ENCODE results near the gene CDK2AP2.
"Not testable (repeated sequence)": the region's sequence is repeated elsewhere in the genome, so short reads cannot be mapped to it uniquely, and the experiment has no call there.

The CDK2AP2 gene

DNA sequence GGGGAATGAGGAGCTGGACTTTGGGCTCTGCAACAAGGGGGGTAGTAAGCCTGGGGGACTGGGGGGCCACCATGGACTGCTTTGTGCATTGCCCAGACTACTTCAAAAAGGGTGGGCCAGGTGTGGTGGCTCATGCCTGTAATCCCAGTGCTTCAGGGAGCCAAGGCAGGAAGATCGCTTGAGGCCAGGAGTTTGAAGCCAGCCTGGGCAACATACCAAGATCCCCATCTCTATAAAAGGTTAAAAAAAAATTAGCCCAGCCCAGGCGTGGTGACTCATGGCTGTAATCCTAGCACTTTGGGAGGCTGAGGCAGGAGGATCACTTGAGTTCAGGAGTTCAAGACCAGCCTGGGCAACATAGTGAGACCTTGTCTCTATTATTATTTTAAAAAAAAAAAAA lies 42.4 kb downstream of the CDK2AP2 start:
- not testable (repeated sequence) for DNase-seq

GRCh38 chr11:67465189-67465510 lies 42.8 kb downstream of the CDK2AP2 start:
- no peak for DNase-seq

DNA sequence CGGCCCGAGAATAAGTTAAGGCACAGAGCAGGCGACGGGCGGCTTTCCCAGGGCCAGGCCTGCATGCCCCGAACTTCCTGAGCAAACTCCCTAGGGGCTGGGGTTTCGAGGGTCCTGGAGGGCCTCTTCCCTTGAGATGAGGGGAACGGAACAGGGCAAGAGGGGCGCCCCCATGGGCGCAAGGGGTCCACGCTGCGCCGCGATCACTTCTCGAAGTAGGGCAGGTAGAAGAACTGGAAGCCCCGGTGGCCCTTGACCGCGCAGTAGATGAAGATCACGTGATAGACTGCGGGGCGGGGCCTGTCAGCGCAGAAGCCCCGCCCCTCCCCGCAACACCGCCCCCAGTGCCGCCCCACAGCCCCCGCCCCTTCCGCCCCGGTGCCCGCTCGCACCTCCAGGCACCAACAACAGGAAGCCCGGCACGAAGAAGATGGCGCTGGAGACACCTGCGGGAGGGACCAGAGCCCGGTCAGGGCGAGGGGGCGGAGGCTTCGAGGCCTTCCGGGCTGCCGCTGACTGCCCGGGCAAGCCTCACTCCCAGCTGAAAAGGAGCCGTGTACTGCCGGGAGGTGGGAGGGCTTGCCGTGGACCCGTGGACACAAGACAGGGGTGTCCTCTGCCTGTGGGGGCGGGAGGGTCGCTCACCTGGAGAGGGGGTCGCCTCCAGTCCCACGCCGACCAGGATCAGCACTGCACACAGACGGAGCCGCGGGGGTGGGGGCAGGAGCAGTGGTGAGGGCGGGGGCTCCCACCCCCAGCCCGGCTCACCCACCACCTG lies 43.4 kb downstream of the CDK2AP2 start:
- peak; percentile 56 to 76 for DNase-seq

GRCh38 chr11:67463680-67464410 lies 44.1 kb downstream of the CDK2AP2 start:
- no peak for DNase-seq

GRCh38 chr11:67463186-67463585 lies 44.8 kb downstream of the CDK2AP2 start:
- no peak for DNase-seq

DNA sequence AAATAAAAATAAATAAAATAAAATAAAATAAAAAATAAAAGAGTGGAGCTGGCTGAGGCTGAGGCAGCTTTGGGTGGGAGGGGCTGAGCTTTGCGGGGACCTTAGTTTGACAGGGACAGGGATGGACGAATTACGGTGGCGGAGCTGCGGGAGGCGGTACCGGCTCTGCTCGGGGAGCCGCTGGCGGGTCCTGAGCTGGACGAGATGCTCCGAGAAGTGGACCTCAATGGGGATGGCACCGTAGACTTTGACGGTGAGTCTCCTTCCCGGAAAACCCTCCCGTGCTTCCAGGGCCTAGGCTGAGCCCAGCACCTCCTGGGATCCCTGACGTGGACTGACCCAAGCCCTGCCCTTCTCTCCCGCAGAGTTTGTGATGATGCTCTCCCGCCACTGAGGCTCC lies 49.7 kb downstream of the CDK2AP2 start:
- DNase-seq, result no peak

DNA sequence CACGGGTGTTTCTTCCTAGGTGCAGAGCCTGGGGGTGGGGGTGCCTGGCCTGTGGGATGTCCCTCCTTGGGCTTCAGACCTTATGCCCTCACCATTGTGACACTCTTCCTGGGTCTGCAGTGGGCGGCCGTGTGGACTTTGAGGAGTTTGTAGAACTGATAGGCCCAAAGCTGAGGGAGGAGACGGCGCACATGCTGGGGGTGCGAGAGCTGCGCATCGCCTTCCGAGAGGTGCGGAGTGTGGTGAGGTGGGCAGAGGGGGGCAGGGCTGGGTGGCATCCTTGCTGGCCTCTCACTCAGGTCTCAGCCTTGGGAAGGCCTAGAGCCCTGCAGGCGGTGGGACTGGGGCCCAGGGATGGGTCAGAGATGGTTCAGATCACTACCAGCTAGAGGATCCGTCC lies 50.5 kb downstream of the CDK2AP2 start:
- no peak for DNase-seq
